C1 segment of cervical spinal cord (tissue), 14 donors: ENCODE results near the gene CAV3.

Experiments
- DNase-seq, 14 donors: peaks; one replicate each; lab custom pipeline; 2025; lab: John Stamatoyannopoulos, UW

Gene CAV3

GRCh38 chr3:8734908-8735307 is 1.3 kb downstream of the CAV3 start:
- no peak for DNase-seq

GRCh38 chr3:8736436-8736835 is 2.8 kb downstream of the CAV3 start:
- DNase-seq, result no peak

- DNase-seq, result no peak
Measured at GRCh38 chr3:8737301-8737700, 3.7 kb downstream of the CAV3 start.

- DNase-seq, result no peak
Measured at GRCh38 chr3:8737823-8738222, 4.2 kb downstream of the CAV3 start.

- no peak for DNase-seq
Measured at GRCh38 chr3:8738639-8739038, 5.0 kb downstream of the CAV3 start.

- DNase-seq, result no peak
Measured at GRCh38 chr3:8739757-8740504, 6.3 kb downstream of the CAV3 start.

GRCh38 chr3:8741581-8742261 is 8.1 kb downstream of the CAV3 start:
- no peak for DNase-seq

- no peak for DNase-seq
Measured at GRCh38 chr3:8743021-8743601, 9.5 kb downstream of the CAV3 start.

GRCh38 chr3:8743911-8744310 is 10.3 kb downstream of the CAV3 start:
- no peak for DNase-seq

- no peak for DNase-seq
Measured at GRCh38 chr3:8745619-8746370, 12.2 kb downstream of the CAV3 start.

GRCh38 chr3:8746780-8747345 is 13.3 kb downstream of the CAV3 start:
- DNase-seq, result no peak

GRCh38 chr3:8749316-8749715 is 15.7 kb downstream of the CAV3 start:
- DNase-seq, result no peak

GRCh38 chr3:8752832-8753231 is 19.2 kb downstream of the CAV3 start:
- no peak for DNase-seq

GRCh38 chr3:8755097-8755496 is 21.5 kb downstream of the CAV3 start:
- no peak for DNase-seq

- no peak for DNase-seq
Measured at GRCh38 chr3:8755564-8756237, 22.1 kb downstream of the CAV3 start.

- DNase-seq, result no peak
Measured at GRCh38 chr3:8756671-8757070, 23.1 kb downstream of the CAV3 start.

- DNase-seq, result no peak
Measured at GRCh38 chr3:8757551-8758518, 24.2 kb downstream of the CAV3 start.

GRCh38 chr3:8759038-8759707 is 25.6 kb downstream of the CAV3 start:
- DNase-seq, result no peak

GRCh38 chr3:8760091-8760490 is 26.5 kb downstream of the CAV3 start:
- DNase-seq, result no peak

- DNase-seq, result no peak
Measured at GRCh38 chr3:8760506-8760905, 26.9 kb downstream of the CAV3 start.
